Astrocyte (in vitro differentiated cells and primary cell): ENCODE results near the gene ABCC1. TPM values are rescaled to one million over a fixed set of nuclear protein-coding genes. Genes with fewer than 3 reads are reported as not detected.

Source experiments
- DNase-seq: peaks from one replicate; pipeline ENCODE4 v3.0.0-alpha.2; 2010; ENCODE audit warnings: low read depth
- FAIRE-seq: peaks from 2 replicates; lab custom pipeline; 2011; peaks lifted over from hg19 to GRCh38; lab: Jason Lieb, UNC
- H2AFZ ChIP-seq: 2 replicates; pipeline ENCODE4 v1.6.0; 2012; ENCODE audit warnings: low read depth, low read length, inconsistent platforms
- H3K27ac ChIP-seq: 2 replicates; pipeline ENCODE4 v1.5.1; 2011; ENCODE audit warnings: low read depth, low read length, inconsistent platforms
- H3K27me3 ChIP-seq: 2 replicates; pipeline ENCODE4 v1.6.0; 2011; ENCODE audit warnings: low read length, inconsistent platforms; ENCODE audit not compliant: insufficient read depth
- H3K36me3 ChIP-seq: 2 replicates; pipeline ENCODE4 v1.5.1; 2011; ENCODE audit warnings: low read length, inconsistent platforms; ENCODE audit not compliant: insufficient read depth
- H3K4me1 ChIP-seq: 2 replicates; pipeline ENCODE4 v1.5.1; 2011; ENCODE audit warnings: low read length, inconsistent platforms; ENCODE audit not compliant: insufficient read depth
- H3K4me2 ChIP-seq: 2 replicates; pipeline ENCODE4 v1.6.0; 2012; ENCODE audit warnings: low read length, inconsistent platforms
- H3K4me3 ChIP-seq: 2 replicates; pipeline ENCODE4 v1.5.1; 2011; ENCODE audit warnings: low read depth, mild to moderate bottlenecking, low read length, inconsistent platforms; ENCODE audit not compliant: insufficient read depth
- H3K79me2 ChIP-seq: 2 replicates; pipeline ENCODE4 v1.6.0; 2012; ENCODE audit warnings: mild to moderate bottlenecking, low read length, inconsistent platforms; ENCODE audit not compliant: insufficient read depth
- H3K9ac ChIP-seq: 2 replicates; pipeline ENCODE4 v1.6.0; 2012; ENCODE audit warnings: mild to moderate bottlenecking, low read length, inconsistent platforms
- H3K9me3 ChIP-seq: 2 replicates; pipeline ENCODE4 v1.5.1; 2012; ENCODE audit warnings: low read depth, mild to moderate bottlenecking, low read length, inconsistent platforms; ENCODE audit not compliant: insufficient read depth
- H4K20me1 ChIP-seq: 2 replicates; pipeline ENCODE4 v1.6.0; 2012; ENCODE audit warnings: low read length, inconsistent platforms; ENCODE audit not compliant: insufficient read depth
- H3K27ac Mint-ChIP-seq: one replicate; pipeline ENCODE4 v1.8.0; 2021; ENCODE audit warnings: mild to moderate bottlenecking, mixed read lengths; ENCODE audit not compliant: unreplicated experiment
- H3K27me3 Mint-ChIP-seq: one replicate; pipeline ENCODE4 v1.8.0; 2021; ENCODE audit warnings: low read depth, mixed read lengths; ENCODE audit not compliant: unreplicated experiment
- H3K36me3 Mint-ChIP-seq: one replicate; pipeline ENCODE4 v1.8.0; 2021; ENCODE audit warnings: low read depth, mixed read lengths; ENCODE audit not compliant: unreplicated experiment
- H3K4me1 Mint-ChIP-seq: one replicate; pipeline ENCODE4 v1.8.0; 2021; ENCODE audit warnings: low read depth, mixed read lengths; ENCODE audit not compliant: unreplicated experiment
- H3K4me3 Mint-ChIP-seq: one replicate; pipeline ENCODE4 v1.8.0; 2021; ENCODE audit warnings: mild to moderate bottlenecking, moderate library complexity, mixed read lengths; ENCODE audit not compliant: unreplicated experiment
- H3K9me3 Mint-ChIP-seq: one replicate; pipeline ENCODE4 v1.8.0; 2021; ENCODE audit warnings: mild to moderate bottlenecking, mixed read lengths; ENCODE audit not compliant: unreplicated experiment
- EZH2 ChIP-seq: IDR thresholded peaks from 2 replicates; pipeline ENCODE4 v1.6.1; 2012; ENCODE audit warnings: mild to moderate bottlenecking, low read length, inconsistent platforms; ENCODE audit not compliant: insufficient read depth
- total RNA-seq: library from RNA; stranded (reverse); gene quantifications from 2 replicates; pipeline ENCODE4 v1.2.1, GENCODE V29; 2021
- TF ChIP-seq, protein P1 (sequence below): IDR thresholded peaks from 2 replicates; pipeline ENCODE4 v1.5.1; 2011; ENCODE audit warnings: low read depth, mild to moderate bottlenecking, inconsistent platforms, low read length, moderate library complexity; ENCODE audit not compliant: insufficient read depth

The ABCC1 gene
- total RNA-seq, 1 donor from 2014 or later, result 42.1 TPM

DNA sequence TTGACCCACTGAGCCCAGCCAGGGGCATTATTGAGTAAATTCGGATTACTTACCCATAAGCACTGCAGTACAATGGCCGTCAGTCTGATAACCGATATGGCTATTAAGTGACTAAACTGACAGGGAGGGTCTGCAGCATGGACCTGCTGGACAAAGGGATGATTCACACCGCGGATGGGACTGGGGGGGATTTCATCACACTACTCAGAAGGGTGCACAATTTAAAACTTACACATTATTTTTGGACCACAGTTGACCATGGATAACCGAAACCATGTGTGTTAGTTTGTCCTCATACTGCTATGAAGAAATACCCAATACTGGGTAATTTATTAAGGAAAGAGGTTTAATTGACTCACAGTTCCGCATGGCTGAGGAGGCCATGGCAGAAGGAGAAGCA is 167.4 kb downstream of the ABCC1 start:
- no peak for TF ChIP-seq EZH2
- TF ChIP-seq, protein P1, sequence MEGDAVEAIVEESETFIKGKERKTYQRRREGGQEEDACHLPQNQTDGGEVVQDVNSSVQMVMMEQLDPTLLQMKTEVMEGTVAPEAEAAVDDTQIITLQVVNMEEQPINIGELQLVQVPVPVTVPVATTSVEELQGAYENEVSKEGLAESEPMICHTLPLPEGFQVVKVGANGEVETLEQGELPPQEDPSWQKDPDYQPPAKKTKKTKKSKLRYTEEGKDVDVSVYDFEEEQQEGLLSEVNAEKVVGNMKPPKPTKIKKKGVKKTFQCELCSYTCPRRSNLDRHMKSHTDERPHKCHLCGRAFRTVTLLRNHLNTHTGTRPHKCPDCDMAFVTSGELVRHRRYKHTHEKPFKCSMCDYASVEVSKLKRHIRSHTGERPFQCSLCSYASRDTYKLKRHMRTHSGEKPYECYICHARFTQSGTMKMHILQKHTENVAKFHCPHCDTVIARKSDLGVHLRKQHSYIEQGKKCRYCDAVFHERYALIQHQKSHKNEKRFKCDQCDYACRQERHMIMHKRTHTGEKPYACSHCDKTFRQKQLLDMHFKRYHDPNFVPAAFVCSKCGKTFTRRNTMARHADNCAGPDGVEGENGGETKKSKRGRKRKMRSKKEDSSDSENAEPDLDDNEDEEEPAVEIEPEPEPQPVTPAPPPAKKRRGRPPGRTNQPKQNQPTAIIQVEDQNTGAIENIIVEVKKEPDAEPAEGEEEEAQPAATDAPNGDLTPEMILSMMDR, result no peak
- Mint-ChIP-seq H3K4me1 (no peaks in the 10 kb centered on the region), H3K9me3 (peaks cover 3% of the 10 kb centered on the region), H3K27ac (no peak overlapping the region), H3K36me3 (peaks cover 58% of the 10 kb centered on the region), H3K27me3 (no peaks in the 10 kb centered on the region), H3K4me3 (no peak overlapping the region)
- Histone ChIP-seq H2AFZ (no peak overlapping the region), H3K4me2 (no peak overlapping the region), H3K36me3 (peaks cover 18% of the 10 kb centered on the region), H3K9ac (no peak overlapping the region), H3K4me1 (no peaks in the 10 kb centered on the region), H3K9me3 (no peaks in the 10 kb centered on the region), H3K79me2 (no peaks in the 10 kb centered on the region), H3K27ac (no peak overlapping the region), H4K20me1 (peaks cover 12% of the 10 kb centered on the region), H3K27me3 (no peaks in the 10 kb centered on the region), H3K4me3 (no peak overlapping the region)
- no peak for DNase-seq
- FAIRE-seq, result no peak

DNA sequence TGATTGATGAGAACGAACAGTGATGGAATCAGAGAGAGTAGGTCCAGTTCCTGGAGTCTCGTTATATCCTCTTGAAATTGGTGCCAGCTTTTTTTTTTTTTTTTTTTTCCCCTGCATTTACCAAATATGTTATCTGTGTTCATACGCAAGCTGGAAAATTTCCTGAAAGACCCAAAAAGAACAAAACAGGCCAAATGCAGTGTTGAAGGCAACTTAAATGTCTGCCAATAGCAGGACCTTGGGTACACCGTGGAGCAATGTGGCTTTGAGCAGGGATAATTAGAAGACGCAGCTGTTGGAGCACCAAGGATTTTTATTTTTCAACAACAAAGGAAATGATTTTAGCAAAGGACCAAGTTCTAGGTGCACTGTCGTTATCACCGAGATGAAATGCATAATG is 168.9 kb downstream of the ABCC1 start:
- Histone ChIP-seq H3K79me2 (no peaks in the 10 kb centered on the region), H3K27ac (no peak overlapping the region), H3K9ac (no peak overlapping the region), H3K27me3 (no peaks in the 10 kb centered on the region), H3K36me3 (peaks cover 15% of the 10 kb centered on the region), H2AFZ (no peak overlapping the region), H4K20me1 (peaks cover 12% of the 10 kb centered on the region), H3K4me3 (no peak overlapping the region), H3K4me2 (no peak overlapping the region), H3K9me3 (no peaks in the 10 kb centered on the region), H3K4me1 (no peaks in the 10 kb centered on the region)
- no peaks in the 10 kb centered on the region for H3K27me3 Mint-ChIP-seq
- peaks cover 65% of the 10 kb centered on the region for H3K36me3 Mint-ChIP-seq
- DNase-seq (no peak), FAIRE-seq (no peak)
- no peak for TF ChIP-seq EZH2
- TF ChIP-seq, protein P1, result no peak
- H3K4me3 Mint-ChIP-seq, result no peak overlapping the region
- no peaks in the 10 kb centered on the region for H3K4me1 Mint-ChIP-seq
- no peak overlapping the region for H3K27ac Mint-ChIP-seq
- peaks cover 3% of the 10 kb centered on the region for H3K9me3 Mint-ChIP-seq

DNA sequence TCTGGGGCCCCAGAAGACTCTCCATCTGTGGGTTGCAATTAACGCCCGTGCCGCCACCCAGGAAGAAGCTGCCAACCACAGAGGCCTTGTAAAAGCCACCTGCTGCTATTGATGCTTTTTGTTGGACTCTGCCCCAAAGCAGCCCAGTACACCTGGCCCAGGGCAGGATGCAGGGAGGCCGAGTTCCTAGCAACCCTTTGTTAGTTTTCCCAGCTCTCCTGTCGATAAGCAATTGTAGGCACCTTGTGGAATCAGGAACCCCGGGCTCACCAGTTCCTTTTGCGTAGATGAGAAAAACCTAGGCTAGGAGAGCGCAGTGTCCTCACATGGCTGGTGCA is 170.6 kb downstream of the ABCC1 start:
- DNase-seq, result no peak
- no peak overlapping the region for H3K4me2 ChIP-seq
- no peaks in the 10 kb centered on the region for H3K4me1 Mint-ChIP-seq
- H3K27me3 Mint-ChIP-seq, result no peaks in the 10 kb centered on the region
- no peaks in the 10 kb centered on the region for H3K27me3 ChIP-seq
- H3K9me3 ChIP-seq, result peaks cover 5% of the 10 kb centered on the region
- peaks cover 12% of the 10 kb centered on the region for H4K20me1 ChIP-seq
- TF ChIP-seq, protein P1, result no peak
- TF ChIP-seq EZH2, result no peak
- no peaks in the 10 kb centered on the region for H3K4me1 ChIP-seq
- H3K27ac Mint-ChIP-seq, result no peak overlapping the region
- no peak overlapping the region for H2AFZ ChIP-seq
- no peak overlapping the region for H3K27ac ChIP-seq
- H3K4me3 Mint-ChIP-seq, result no peak overlapping the region
- H3K9me3 Mint-ChIP-seq, result peaks cover 14% of the 10 kb centered on the region
- no peak overlapping the region for H3K9ac ChIP-seq
- H3K79me2 ChIP-seq, result no peaks in the 10 kb centered on the region
- H3K36me3 Mint-ChIP-seq, result peaks cover 65% of the 10 kb centered on the region
- no peak for FAIRE-seq
- no peak overlapping the region for H3K4me3 ChIP-seq
- H3K36me3 ChIP-seq, result peaks cover 20% of the 10 kb centered on the region
